Mesenchymal stem cell (in vitro differentiated cells and primary cell): ENCODE results near the gene FAM47B.

Source experiments
- DNase-seq: peaks from one replicate; pipeline ENCODE4 v3.0.0-alpha.2; 2013
- H2AFZ ChIP-seq: one replicate; pipeline ENCODE4 v1.6.1; 2013; ENCODE audit warnings: low read depth, mild to moderate bottlenecking, control low read depth, inconsistent platforms, low read length, moderate library complexity
- H2AK5ac ChIP-seq: 2 replicates; pipeline ENCODE4 v1.6.1; 2013; ENCODE audit warnings: low read length, moderate library complexity, mild to moderate bottlenecking, inconsistent platforms; ENCODE audit not compliant: severe bottlenecking
- H2BK120ac ChIP-seq: one replicate; pipeline ENCODE4 v1.6.1; 2013; ENCODE audit warnings: low read depth, mild to moderate bottlenecking, inconsistent platforms, low read length, moderate library complexity
- H2BK12ac ChIP-seq, 2 experiments: one replicate each; pipeline ENCODE4 v1.6.1; 2013; ENCODE audit warnings: inconsistent platforms in 2 of 2, low read length in 2 of 2, mild to moderate bottlenecking in 2 of 2, moderate library complexity in 2 of 2, control low read depth in 1 of 2
- H2BK15ac ChIP-seq: one replicate; pipeline ENCODE4 v1.6.1; 2013; ENCODE audit warnings: mild to moderate bottlenecking, low read depth, inconsistent platforms; ENCODE audit not compliant: poor library complexity, severe bottlenecking
- H2BK5ac ChIP-seq: 2 replicates; pipeline ENCODE4 v1.6.1; 2013; ENCODE audit warnings: low read depth, mild to moderate bottlenecking, low read length, control low read depth, inconsistent platforms; ENCODE audit not compliant: poor library complexity, severe bottlenecking
- H3K14ac ChIP-seq, 2 experiments: one replicate each; pipeline ENCODE4 v1.6.1; 2013; ENCODE audit warnings: inconsistent platforms in 2 of 2, low read length in 2 of 2, control low read depth in 1 of 2, mild to moderate bottlenecking in 1 of 2, moderate library complexity in 1 of 2
- H3K18ac ChIP-seq, 2 experiments: one replicate each; pipeline ENCODE4 v1.6.1; 2013; ENCODE audit warnings: inconsistent platforms in 2 of 2, low read length in 2 of 2, control low read depth in 1 of 2, low read depth in 1 of 2, mild to moderate bottlenecking in 1 of 2
- H3K23ac ChIP-seq, 2 experiments: one replicate each; pipeline ENCODE4 v1.6.1; 2013; ENCODE audit warnings: inconsistent platforms in 2 of 2, low read length in 2 of 2, mild to moderate bottlenecking in 2 of 2, moderate library complexity in 2 of 2, control low read depth in 1 of 2
- H3K27ac ChIP-seq: 2 replicates; pipeline ENCODE4 v1.5.1; 2013; ENCODE audit warnings: mild to moderate bottlenecking, moderate library complexity, low read length, control low read depth, inconsistent platforms; ENCODE audit not compliant: poor library complexity, severe bottlenecking
- H3K27me3 ChIP-seq, 2 experiments: 2 replicates each; pipeline versions ENCODE4 v1.6.1 to v1.7.0; 2013; ENCODE audit warnings: low read length in 2 of 2, mild to moderate bottlenecking in 2 of 2, moderate library complexity in 2 of 2, control low read depth in 1 of 2, inconsistent platforms in 1 of 2; ENCODE audit not compliant: control insufficient read depth in 1 of 2, insufficient read depth in 1 of 2
- H3K36me3 ChIP-seq, 2 experiments: 2 replicates each; pipeline versions ENCODE4 v1.6.1 to v1.7.0; 2013; ENCODE audit warnings: low read length in 2 of 2, control low read depth in 1 of 2, inconsistent platforms in 1 of 2, low read depth in 1 of 2, mild to moderate bottlenecking in 1 of 2; ENCODE audit not compliant: insufficient read depth in 2 of 2, control insufficient read depth in 1 of 2
- H3K4ac ChIP-seq, 2 experiments: one replicate each; pipeline ENCODE4 v1.6.1; 2013; ENCODE audit warnings: inconsistent platforms in 2 of 2, low read length in 2 of 2, mild to moderate bottlenecking in 2 of 2, moderate library complexity in 2 of 2, control low read depth in 1 of 2, low read depth in 1 of 2
- H3K4me1 ChIP-seq: 2 replicates; pipeline ENCODE4 v1.6.1; 2013; ENCODE audit warnings: low read depth, low read length, control low read depth; ENCODE audit not compliant: control insufficient read depth, insufficient read depth
- H3K4me2 ChIP-seq: 2 replicates; pipeline ENCODE4 v1.6.1; 2013; ENCODE audit warnings: low read length, mild to moderate bottlenecking, inconsistent platforms; ENCODE audit not compliant: poor library complexity, severe bottlenecking
- H3K4me3 ChIP-seq, 2 experiments: 2 replicates each; pipeline versions ENCODE4 v1.5.1 to v1.7.0; 2013; ENCODE audit warnings: low read length in 2 of 2, mild to moderate bottlenecking in 2 of 2, control low read depth in 1 of 2, low read depth in 1 of 2; ENCODE audit not compliant: insufficient read depth in 1 of 2
- H3K79me1 ChIP-seq: replicated peaks from 2 replicates; pipeline ENCODE4 v1.6.1; 2013; ENCODE audit warnings: mild to moderate bottlenecking, control low read depth, low read length, inconsistent platforms; ENCODE audit not compliant: poor library complexity, severe bottlenecking
- H3K9ac ChIP-seq: 2 replicates; pipeline ENCODE4 v1.7.0; 2013; ENCODE audit warnings: mild to moderate bottlenecking, low read length, moderate library complexity
- H3K9me3 ChIP-seq: 2 replicates; pipeline ENCODE4 v1.7.0; 2013; ENCODE audit warnings: mild to moderate bottlenecking, low read length; ENCODE audit not compliant: control insufficient read depth
- H4K8ac ChIP-seq: one replicate; pipeline ENCODE4 v1.6.1; 2013; ENCODE audit warnings: inconsistent platforms, mild to moderate bottlenecking, low read length, moderate library complexity
- H4K91ac ChIP-seq: one replicate; pipeline ENCODE4 v1.6.1; 2013; ENCODE audit warnings: mild to moderate bottlenecking, low read length, inconsistent platforms
- WGBS: methylation state at CpG from one replicate; pipeline ENCODE4 v1.1.7; 2013; ENCODE audit warnings: mixed read lengths; 5-methylcytosine and 5-hydroxymethylcytosine counted together

The FAM47B gene

DNA sequence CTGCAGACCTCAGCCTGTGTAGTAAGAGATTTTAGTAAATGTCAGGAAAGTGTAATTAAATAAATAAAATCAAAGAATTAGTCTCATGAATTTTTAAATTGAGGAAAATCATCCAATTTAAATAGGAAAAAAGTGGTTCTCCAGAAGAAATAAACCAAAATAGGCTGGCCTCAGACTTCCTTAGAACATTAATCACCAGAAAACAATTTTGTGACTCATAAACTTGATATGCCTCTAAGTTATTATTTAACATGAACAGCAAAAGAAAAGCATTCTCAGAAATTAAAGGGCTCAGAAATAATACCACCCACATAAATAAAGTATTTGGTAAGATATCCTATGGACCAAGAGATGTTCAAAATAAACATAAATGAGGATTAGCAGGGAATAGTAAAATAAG, 14.3 kb downstream of the FAM47B start:
- Histone ChIP-seq H2BK120ac (no peak overlapping the region), H3K9me3 (no peaks in the 10 kb centered on the region), H3K4me3 (no peak overlapping the region), H2BK12ac (no peak overlapping the region), H3K79me1 (no peaks in the 10 kb centered on the region), H4K8ac (no peak overlapping the region), H2AFZ (no peak overlapping the region), H3K4me2 (no peak overlapping the region), H3K27me3 (no peaks in the 10 kb centered on the region), H3K4me1 (no peaks in the 10 kb centered on the region), H2BK5ac (peak overlapping the region; percentile 8), H3K4ac (no peak overlapping the region), H3K14ac (no peak overlapping the region), H2BK15ac (no peak overlapping the region), H3K27ac (no peak overlapping the region), H3K23ac (no peak overlapping the region), H3K36me3 (no peaks in the 10 kb centered on the region), H2AK5ac (no peak overlapping the region), H3K18ac (no peak overlapping the region), H3K9ac (peak overlapping the region; percentile 21), H4K91ac (no peak overlapping the region)
- peak; percentile 0 for DNase-seq

DNA sequence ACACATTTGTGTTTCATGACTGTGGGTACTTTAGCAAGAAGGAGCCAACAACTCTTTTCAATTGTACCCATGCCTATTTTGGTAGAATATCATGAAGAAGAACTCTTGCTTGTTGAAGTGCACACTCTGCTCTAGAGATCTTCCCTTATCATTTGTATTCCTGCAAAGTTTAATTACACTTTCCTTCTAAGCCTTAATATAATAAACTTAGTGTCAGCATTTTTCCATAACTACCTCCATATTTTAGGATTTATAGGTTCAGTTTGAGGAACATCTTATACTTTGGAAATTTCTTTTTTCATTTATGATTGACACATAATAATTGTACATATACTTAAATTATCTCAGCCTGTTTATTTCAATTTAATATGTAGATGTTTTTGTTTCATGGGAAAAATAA, 19.1 kb downstream of the FAM47B start:
- Histone ChIP-seq H3K18ac (no peak overlapping the region), H2BK15ac (no peak overlapping the region), H3K79me1 (no peaks in the 10 kb centered on the region), H3K36me3 (no peaks in the 10 kb centered on the region), H2BK5ac (no peak overlapping the region), H2BK12ac (no peak overlapping the region), H3K27ac (no peak overlapping the region), H3K4me1 (no peaks in the 10 kb centered on the region), H3K27me3 (no peaks in the 10 kb centered on the region), H3K4me3 (no peak overlapping the region), H3K9me3 (no peaks in the 10 kb centered on the region), H3K4me2 (no peak overlapping the region), H3K9ac (no peak overlapping the region), H3K4ac (no peak overlapping the region), H3K23ac (no peak overlapping the region), H4K8ac (no peak overlapping the region), H2AK5ac (no peak overlapping the region), H3K14ac (no peak overlapping the region), H2BK120ac (no peak overlapping the region), H4K91ac (no peak overlapping the region), H2AFZ (no peak overlapping the region)
- DNase-seq: no peak

DNA sequence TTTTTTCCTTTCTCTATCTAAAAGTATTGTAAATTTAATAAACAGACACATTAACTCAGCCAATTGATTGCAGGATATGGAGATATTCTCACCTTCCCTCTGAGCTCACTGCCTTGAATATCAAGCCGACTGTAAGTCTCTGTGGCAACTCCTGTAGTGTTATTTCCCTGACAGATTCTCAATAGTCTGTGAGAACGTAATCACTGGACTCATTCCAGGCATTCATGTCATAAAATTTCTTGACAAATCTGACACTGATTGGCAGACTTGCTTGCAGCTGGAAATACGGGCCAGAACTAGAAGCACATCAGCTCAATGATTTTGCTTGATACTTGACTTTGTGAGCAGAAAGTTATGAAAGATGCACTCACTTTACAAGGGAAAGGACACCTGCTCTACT, 29.6 kb downstream of the FAM47B start:
- Histone ChIP-seq H2BK120ac (no peak overlapping the region), H3K9ac (no peak overlapping the region), H4K8ac (no peak overlapping the region), H2BK5ac (no peak overlapping the region), H3K18ac (no peak overlapping the region), H2AFZ (no peak overlapping the region), H3K36me3 (no peaks in the 10 kb centered on the region), H3K27me3 (peaks cover 0 to 4% of the 10 kb centered on the region in 2 experiments), H3K14ac (no peak overlapping the region), H3K4me2 (no peak overlapping the region), H3K4me3 (no peak overlapping the region), H3K9me3 (no peaks in the 10 kb centered on the region), H3K4ac (no peak overlapping the region), H3K23ac (no peak overlapping the region), H2BK12ac (no peak overlapping the region), H4K91ac (no peak overlapping the region), H3K27ac (no peak overlapping the region), H2BK15ac (no peak overlapping the region), H3K4me1 (no peaks in the 10 kb centered on the region), H3K79me1 (no peaks in the 10 kb centered on the region), H2AK5ac (no peak overlapping the region)
- 91% methylated on average over 2 of the region's 3 CpGs for WGBS
- DNase-seq: no peak

DNA sequence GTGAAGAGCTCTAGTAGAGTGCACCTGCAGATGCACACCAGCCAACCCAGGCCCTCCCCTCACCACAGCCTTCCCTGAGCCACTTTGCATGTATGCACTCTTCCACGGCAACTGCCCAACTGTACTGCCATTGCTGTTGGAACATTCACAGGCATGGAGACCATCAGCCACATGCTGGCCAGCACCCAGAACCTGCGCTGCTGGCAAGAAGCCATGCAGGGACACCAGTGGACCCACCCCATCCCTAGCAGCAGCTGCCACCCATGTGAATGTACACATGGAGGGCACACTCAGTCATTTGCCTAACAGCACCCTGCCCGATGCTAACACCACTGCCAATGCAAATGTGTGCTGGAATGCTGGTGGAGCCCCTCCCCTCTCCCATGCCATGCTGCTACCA, 35.6 kb downstream of the FAM47B start:
- H3K9ac ChIP-seq: no peak overlapping the region
- no peak overlapping the region for H3K4me3 ChIP-seq
- H3K9me3 ChIP-seq: peaks cover 7% of the 10 kb centered on the region
- no peak overlapping the region for H2BK15ac ChIP-seq
- no peak overlapping the region for H3K18ac ChIP-seq
- peaks cover 0 to 4% of the 10 kb centered on the region in 2 experiments for H3K27me3 ChIP-seq
- no peak overlapping the region for H4K8ac ChIP-seq
- H3K79me1 ChIP-seq: no peaks in the 10 kb centered on the region
- DNase-seq: no peak
- H3K4ac ChIP-seq: no peak overlapping the region
- H3K4me1 ChIP-seq: no peaks in the 10 kb centered on the region
- no peak overlapping the region for H3K4me2 ChIP-seq
- H2BK5ac ChIP-seq: no peak overlapping the region
- no peak overlapping the region for H2BK120ac ChIP-seq
- WGBS: 96% methylated on average over 3 of the region's 3 CpGs
- no peak overlapping the region for H3K14ac ChIP-seq
- H3K36me3 ChIP-seq: no peaks in the 10 kb centered on the region
- no peak overlapping the region for H2BK12ac ChIP-seq
- no peak overlapping the region for H4K91ac ChIP-seq
- no peak overlapping the region for H2AFZ ChIP-seq
- H3K27ac ChIP-seq: no peak overlapping the region
- H3K23ac ChIP-seq: no peak overlapping the region
- no peak overlapping the region for H2AK5ac ChIP-seq
